Ishikawa (cell line): ENCODE measurements around the gene STK26.

ENCODE experiments used
- CEBPB ChIP-seq: IDR thresholded peaks from 2 replicates; pipeline ENCODE4 v1.6.1; 2012
- CREB1 ChIP-seq: IDR thresholded peaks from 2 replicates; pipeline ENCODE4 v1.6.1; 2012; ENCODE audit warnings: low read depth
- EGR1 ChIP-seq: IDR thresholded peaks from 2 replicates; pipeline ENCODE4 v1.6.1; 2012
- EP300 ChIP-seq: IDR thresholded peaks from 2 replicates; pipeline ENCODE4 v1.6.1; 2012; ENCODE audit warnings: borderline replicate concordance
- FOXM1 ChIP-seq: IDR thresholded peaks from 2 replicates; pipeline ENCODE4 v1.6.1; 2012; ENCODE audit warnings: low read depth, borderline replicate concordance
- MAX ChIP-seq: IDR thresholded peaks from 2 replicates; pipeline ENCODE4 v1.6.1; 2012
- NFIC ChIP-seq: IDR thresholded peaks from 2 replicates; pipeline ENCODE4 v1.6.1; 2012
- RAD21 ChIP-seq: IDR thresholded peaks from 2 replicates; pipeline ENCODE4 v1.6.1; 2012; ENCODE audit warnings: low read depth
- REST ChIP-seq: IDR thresholded peaks from 2 replicates; pipeline ENCODE4 v1.6.1; 2012; ENCODE audit warnings: low read depth, mild to moderate bottlenecking
- TAF1 ChIP-seq: IDR thresholded peaks from 2 replicates; pipeline ENCODE4 v1.6.1; 2012; ENCODE audit warnings: low read depth, mild to moderate bottlenecking
- TCF12 ChIP-seq: IDR thresholded peaks from 2 replicates; pipeline ENCODE4 v1.6.1; 2012; ENCODE audit warnings: low read depth
- TEAD4 ChIP-seq: IDR thresholded peaks from 2 replicates; pipeline ENCODE4 v1.6.1; 2012
- YY1 ChIP-seq: IDR thresholded peaks from 2 replicates; pipeline ENCODE4 v1.6.1; 2012; ENCODE audit warnings: low read depth
- ZBTB7A ChIP-seq: IDR thresholded peaks from 2 replicates; pipeline ENCODE4 v1.6.1; 2012; ENCODE audit warnings: low read depth
- TF ChIP-seq, protein P1 (sequence below): IDR thresholded peaks from 2 replicates; pipeline ENCODE4 v1.6.1; 2012

Gene STK26

GRCh38 chrX:132093239-132093860 is 70.2 kb downstream of the STK26 start:
- TF ChIP-seq CEBPB (no peak), TEAD4 (no peak), RAD21 (no peak), EGR1 (no peak)

GRCh38 chrX:132094164-132094563 is 71.1 kb downstream of the STK26 start:
- no peak for TF ChIP-seq TAF1
- TF ChIP-seq EGR1 = no peak
- no peak for TF ChIP-seq REST
- no peak for TF ChIP-seq ZBTB7A
- TF ChIP-seq FOXM1 = no peak
- no peak for TF ChIP-seq CREB1
- TF ChIP-seq, protein P1, sequence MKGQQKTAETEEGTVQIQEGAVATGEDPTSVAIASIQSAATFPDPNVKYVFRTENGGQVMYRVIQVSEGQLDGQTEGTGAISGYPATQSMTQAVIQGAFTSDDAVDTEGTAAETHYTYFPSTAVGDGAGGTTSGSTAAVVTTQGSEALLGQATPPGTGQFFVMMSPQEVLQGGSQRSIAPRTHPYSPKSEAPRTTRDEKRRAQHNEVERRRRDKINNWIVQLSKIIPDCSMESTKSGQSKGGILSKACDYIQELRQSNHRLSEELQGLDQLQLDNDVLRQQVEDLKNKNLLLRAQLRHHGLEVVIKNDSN = no peak
- no peak for TF ChIP-seq NFIC
- TF ChIP-seq CEBPB = no peak

GRCh38 chrX:132101206-132101605 is 78.1 kb downstream of the STK26 start:
- TF ChIP-seq YY1 (no peak), FOXM1 (no peak), RAD21 (no peak), CEBPB (no peak), ZBTB7A (no peak), CREB1 (no peak), MAX (no peak), TCF12 (no peak), EP300 (no peak), TEAD4 (no peak), EGR1 (no peak), REST (no peak), NFIC (no peak), TAF1 (no peak)
- TF ChIP-seq, protein P1 = no peak

DNA sequence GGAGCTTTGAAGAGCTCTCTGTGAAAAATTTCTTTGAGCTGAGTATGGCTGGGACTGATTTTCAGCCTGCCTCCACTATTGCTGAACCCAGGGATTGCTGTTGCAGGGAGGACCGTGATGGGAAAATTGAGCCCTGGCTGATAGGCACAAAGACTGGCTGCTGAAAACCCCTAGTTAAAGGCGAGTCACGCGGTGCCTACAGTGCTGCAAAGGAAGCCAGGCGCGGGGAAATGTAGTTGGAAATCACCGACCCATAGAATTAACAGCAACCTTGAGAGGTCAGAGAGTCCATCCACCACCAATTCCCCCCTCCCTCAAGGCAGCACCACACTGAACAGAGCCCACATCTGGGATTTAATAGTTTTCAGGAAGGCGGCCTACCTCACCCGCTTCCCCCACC is 78.7 kb downstream of the STK26 start:
- TF ChIP-seq YY1 (no peak), TAF1 (no peak), RAD21 (no peak), MAX (no peak), CREB1 (no peak), ZBTB7A (no peak), TCF12 (no peak), CEBPB (no peak), EP300 (no peak), EGR1 (no peak), REST (no peak), NFIC (no peak), FOXM1 (no peak), TEAD4 (no peak)
- TF ChIP-seq, protein P1 = no peak

DNA sequence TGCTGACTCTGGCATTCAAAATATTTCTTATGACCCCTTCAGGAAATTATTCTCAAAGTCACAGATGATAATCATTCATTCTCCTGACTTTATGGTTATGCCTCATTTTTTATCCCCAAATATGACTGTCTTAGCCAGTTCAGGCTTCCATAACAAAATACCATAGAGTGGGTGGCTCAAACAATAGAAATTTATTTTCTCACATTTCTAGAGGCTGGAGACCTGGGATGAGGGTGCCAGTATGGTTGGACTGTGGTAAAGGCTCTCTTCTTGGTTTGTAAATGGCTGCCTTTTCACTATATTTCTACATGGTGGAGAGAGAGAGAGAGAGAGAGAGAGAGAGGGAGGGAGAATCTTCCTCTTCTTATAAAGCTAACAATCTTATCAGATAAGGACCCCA is 84.2 kb downstream of the STK26 start:
- TF ChIP-seq ZBTB7A (no peak), EP300 (no peak), NFIC (no peak), CEBPB (no peak), TAF1 (no peak), EGR1 (no peak), TEAD4 (no peak), RAD21 (no peak), FOXM1 (no peak), YY1 (no peak), REST (no peak), MAX (no peak), CREB1 (no peak), TCF12 (no peak)
- TF ChIP-seq, protein P1 = no peak
